ENCODE measurements around the gene CACFD1.

CACFD1 gene

GRCh38 chr9:133470427-133470924 lies 10.7 kb downstream of the CACFD1 start:
- no peak overlapping the region for H3K27ac ChIP-seq
- no peaks in the 10 kb centered on the region for H3K9me3 ChIP-seq (ENCODE audit: control insufficient read depth, low read length)
- no peak overlapping the region for H3K9ac ChIP-seq

GRCh38 chr9:133470988-133471387 lies 11.2 kb downstream of the CACFD1 start:
- H3K4me2 ChIP-seq (ENCODE audit: low read length): no peak overlapping the region
- no peaks in the 10 kb centered on the region for H3K9me3 ChIP-seq (ENCODE audit: control insufficient read depth, low read length)
- no peak overlapping the region for H3K9ac ChIP-seq
- no peak overlapping the region for H3K27ac ChIP-seq
- H3K36me3 ChIP-seq (ENCODE audit: control insufficient read depth, insufficient read depth, low read length): no peaks in the 10 kb centered on the region
- H3K4me3 ChIP-seq (ENCODE audit: low read depth, low read length): no peak overlapping the region
- no peak for TF ChIP-seq CTCF (IDR thresholded peaks at IDR 0.05)
- H3K27me3 ChIP-seq (ENCODE audit: control insufficient read depth, insufficient read depth, low read length): no peaks in the 10 kb centered on the region
- no peaks in the 10 kb centered on the region for H3K79me2 ChIP-seq
- no peak overlapping the region for H2AFZ ChIP-seq
- H3K4me1 ChIP-seq: peaks cover 6% of the 10 kb centered on the region

More at GRCh38 chr9:133470427-133470924, 10.7 kb downstream of the CACFD1 start:
- Histone ChIP-seq H3K4me3 (ENCODE audit: low read depth, low read length) (no peak overlapping the region), H2AFZ (no peak overlapping the region), H3K36me3 (ENCODE audit: control insufficient read depth, insufficient read depth, low read length) (no peaks in the 10 kb centered on the region), H3K79me2 (no peaks in the 10 kb centered on the region), H3K4me1 (peaks cover 6% of the 10 kb centered on the region), H3K4me2 (ENCODE audit: low read length) (no peak overlapping the region), H3K27me3 (ENCODE audit: control insufficient read depth, insufficient read depth, low read length) (no peaks in the 10 kb centered on the region)
- no peak for TF ChIP-seq CTCF (IDR thresholded peaks at IDR 0.05)

GRCh38 chr9:133471551-133472276 lies 11.9 kb downstream of the CACFD1 start:
- Histone ChIP-seq H3K27me3 (ENCODE audit: control insufficient read depth, insufficient read depth, low read length) (no peaks in the 10 kb centered on the region), H3K4me1 (peaks cover 6% of the 10 kb centered on the region), H3K4me2 (ENCODE audit: low read length) (no peak overlapping the region), H3K36me3 (ENCODE audit: control insufficient read depth, insufficient read depth, low read length) (no peaks in the 10 kb centered on the region), H3K79me2 (no peaks in the 10 kb centered on the region), H3K4me3 (ENCODE audit: low read depth, low read length) (no peak overlapping the region), H3K9ac (no peak overlapping the region), H2AFZ (no peak overlapping the region), H3K9me3 (ENCODE audit: control insufficient read depth, low read length) (no peaks in the 10 kb centered on the region), H3K27ac (no peak overlapping the region)
- no peak for TF ChIP-seq CTCF (IDR thresholded peaks at IDR 0.05)

- no peaks in the 10 kb centered on the region for H3K9me3 ChIP-seq (ENCODE audit: control insufficient read depth, low read length)
- H3K27ac ChIP-seq: no peak overlapping the region
- H3K4me1 ChIP-seq: peaks cover 6% of the 10 kb centered on the region
- no peaks in the 10 kb centered on the region for H3K27me3 ChIP-seq (ENCODE audit: control insufficient read depth, insufficient read depth, low read length)
- no peak overlapping the region for H3K4me2 ChIP-seq (ENCODE audit: low read length)
- H3K36me3 ChIP-seq (ENCODE audit: control insufficient read depth, insufficient read depth, low read length): no peaks in the 10 kb centered on the region
- TF ChIP-seq CTCF (IDR thresholded peaks at IDR 0.05): no peak
- no peak overlapping the region for H3K9ac ChIP-seq
- no peak overlapping the region for H3K4me3 ChIP-seq (ENCODE audit: low read depth, low read length)
- H2AFZ ChIP-seq: no peak overlapping the region
- no peaks in the 10 kb centered on the region for H3K79me2 ChIP-seq
Observed at GRCh38 chr9:133472277-133472645, 12.5 kb downstream of the CACFD1 start.

All from parathyroid adenoma (tissue), 2 donors.